ENCODE measurements around the gene CNOT6. TPM values are rescaled to one million over a fixed set of nuclear protein-coding genes. Genes with fewer than 3 reads are reported as not detected.

CNOT6 gene
- total and polyA plus RNA-seq, 10 of the 15 experiments (the other 5 are each of a cell fraction or from before 2014, with no cell fraction given) = 3.8 to 22.1 (median 12.1) TPM

DNA sequence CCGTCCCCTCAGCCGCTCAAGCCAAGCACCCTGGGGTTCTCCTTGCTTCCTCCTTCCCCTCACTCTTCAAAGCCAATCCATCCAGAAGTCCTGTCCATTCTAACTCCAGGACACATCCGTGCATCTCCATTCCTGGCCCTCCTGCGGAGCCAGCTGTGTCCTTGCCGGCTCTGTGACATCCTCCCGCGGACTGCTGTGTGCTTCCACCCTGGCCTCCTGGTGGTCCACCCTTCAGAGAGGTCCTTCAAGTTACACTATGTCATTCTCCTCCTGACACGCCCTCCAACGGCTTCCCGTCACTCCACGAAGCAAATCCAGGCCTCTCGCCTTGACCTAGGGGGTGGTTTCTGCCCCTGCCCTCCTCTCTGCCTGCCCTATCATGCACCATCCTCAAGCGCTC lies 110.1 kb downstream of the CNOT6 start:
- TF ChIP-seq IKZF2 (IDR thresholded peaks at IDR 0.05) (no peak), MTA2 (IDR thresholded peaks at IDR 0.05; ENCODE audit: low read depth) (no peak), TCF12 (IDR thresholded peaks at IDR 0.05; ENCODE audit: low read depth, low read length) (no peak), TAF1 (IDR thresholded peaks at IDR 0.05; ENCODE audit: borderline replicate concordance, low read depth, low read length) (no peak), RAD51 (IDR thresholded peaks at IDR 0.05) (no peak)
- TF ChIP-seq, protein P1, sequence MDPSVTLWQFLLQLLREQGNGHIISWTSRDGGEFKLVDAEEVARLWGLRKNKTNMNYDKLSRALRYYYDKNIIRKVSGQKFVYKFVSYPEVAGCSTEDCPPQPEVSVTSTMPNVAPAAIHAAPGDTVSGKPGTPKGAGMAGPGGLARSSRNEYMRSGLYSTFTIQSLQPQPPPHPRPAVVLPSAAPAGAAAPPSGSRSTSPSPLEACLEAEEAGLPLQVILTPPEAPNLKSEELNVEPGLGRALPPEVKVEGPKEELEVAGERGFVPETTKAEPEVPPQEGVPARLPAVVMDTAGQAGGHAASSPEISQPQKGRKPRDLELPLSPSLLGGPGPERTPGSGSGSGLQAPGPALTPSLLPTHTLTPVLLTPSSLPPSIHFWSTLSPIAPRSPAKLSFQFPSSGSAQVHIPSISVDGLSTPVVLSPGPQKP (IDR thresholded peaks at IDR 0.05; ENCODE audit: low read depth, low read length) = no peak
- TF ChIP-seq, protein P2, sequence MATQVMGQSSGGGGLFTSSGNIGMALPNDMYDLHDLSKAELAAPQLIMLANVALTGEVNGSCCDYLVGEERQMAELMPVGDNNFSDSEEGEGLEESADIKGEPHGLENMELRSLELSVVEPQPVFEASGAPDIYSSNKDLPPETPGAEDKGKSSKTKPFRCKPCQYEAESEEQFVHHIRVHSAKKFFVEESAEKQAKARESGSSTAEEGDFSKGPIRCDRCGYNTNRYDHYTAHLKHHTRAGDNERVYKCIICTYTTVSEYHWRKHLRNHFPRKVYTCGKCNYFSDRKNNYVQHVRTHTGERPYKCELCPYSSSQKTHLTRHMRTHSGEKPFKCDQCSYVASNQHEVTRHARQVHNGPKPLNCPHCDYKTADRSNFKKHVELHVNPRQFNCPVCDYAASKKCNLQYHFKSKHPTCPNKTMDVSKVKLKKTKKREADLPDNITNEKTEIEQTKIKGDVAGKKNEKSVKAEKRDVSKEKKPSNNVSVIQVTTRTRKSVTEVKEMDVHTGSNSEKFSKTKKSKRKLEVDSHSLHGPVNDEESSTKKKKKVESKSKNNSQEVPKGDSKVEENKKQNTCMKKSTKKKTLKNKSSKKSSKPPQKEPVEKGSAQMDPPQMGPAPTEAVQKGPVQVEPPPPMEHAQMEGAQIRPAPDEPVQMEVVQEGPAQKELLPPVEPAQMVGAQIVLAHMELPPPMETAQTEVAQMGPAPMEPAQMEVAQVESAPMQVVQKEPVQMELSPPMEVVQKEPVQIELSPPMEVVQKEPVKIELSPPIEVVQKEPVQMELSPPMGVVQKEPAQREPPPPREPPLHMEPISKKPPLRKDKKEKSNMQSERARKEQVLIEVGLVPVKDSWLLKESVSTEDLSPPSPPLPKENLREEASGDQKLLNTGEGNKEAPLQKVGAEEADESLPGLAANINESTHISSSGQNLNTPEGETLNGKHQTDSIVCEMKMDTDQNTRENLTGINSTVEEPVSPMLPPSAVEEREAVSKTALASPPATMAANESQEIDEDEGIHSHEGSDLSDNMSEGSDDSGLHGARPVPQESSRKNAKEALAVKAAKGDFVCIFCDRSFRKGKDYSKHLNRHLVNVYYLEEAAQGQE (IDR thresholded peaks at IDR 0.05; ENCODE audit: low read depth, low read length) = no peak
- TF ChIP-seq, protein P3, sequence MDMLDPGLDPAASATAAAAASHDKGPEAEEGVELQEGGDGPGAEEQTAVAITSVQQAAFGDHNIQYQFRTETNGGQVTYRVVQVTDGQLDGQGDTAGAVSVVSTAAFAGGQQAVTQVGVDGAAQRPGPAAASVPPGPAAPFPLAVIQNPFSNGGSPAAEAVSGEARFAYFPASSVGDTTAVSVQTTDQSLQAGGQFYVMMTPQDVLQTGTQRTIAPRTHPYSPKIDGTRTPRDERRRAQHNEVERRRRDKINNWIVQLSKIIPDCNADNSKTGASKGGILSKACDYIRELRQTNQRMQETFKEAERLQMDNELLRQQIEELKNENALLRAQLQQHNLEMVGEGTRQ (IDR thresholded peaks at IDR 0.05; ENCODE audit: borderline replicate concordance, low read depth, low read length) = no peak
- TF ChIP-seq, protein P4, sequence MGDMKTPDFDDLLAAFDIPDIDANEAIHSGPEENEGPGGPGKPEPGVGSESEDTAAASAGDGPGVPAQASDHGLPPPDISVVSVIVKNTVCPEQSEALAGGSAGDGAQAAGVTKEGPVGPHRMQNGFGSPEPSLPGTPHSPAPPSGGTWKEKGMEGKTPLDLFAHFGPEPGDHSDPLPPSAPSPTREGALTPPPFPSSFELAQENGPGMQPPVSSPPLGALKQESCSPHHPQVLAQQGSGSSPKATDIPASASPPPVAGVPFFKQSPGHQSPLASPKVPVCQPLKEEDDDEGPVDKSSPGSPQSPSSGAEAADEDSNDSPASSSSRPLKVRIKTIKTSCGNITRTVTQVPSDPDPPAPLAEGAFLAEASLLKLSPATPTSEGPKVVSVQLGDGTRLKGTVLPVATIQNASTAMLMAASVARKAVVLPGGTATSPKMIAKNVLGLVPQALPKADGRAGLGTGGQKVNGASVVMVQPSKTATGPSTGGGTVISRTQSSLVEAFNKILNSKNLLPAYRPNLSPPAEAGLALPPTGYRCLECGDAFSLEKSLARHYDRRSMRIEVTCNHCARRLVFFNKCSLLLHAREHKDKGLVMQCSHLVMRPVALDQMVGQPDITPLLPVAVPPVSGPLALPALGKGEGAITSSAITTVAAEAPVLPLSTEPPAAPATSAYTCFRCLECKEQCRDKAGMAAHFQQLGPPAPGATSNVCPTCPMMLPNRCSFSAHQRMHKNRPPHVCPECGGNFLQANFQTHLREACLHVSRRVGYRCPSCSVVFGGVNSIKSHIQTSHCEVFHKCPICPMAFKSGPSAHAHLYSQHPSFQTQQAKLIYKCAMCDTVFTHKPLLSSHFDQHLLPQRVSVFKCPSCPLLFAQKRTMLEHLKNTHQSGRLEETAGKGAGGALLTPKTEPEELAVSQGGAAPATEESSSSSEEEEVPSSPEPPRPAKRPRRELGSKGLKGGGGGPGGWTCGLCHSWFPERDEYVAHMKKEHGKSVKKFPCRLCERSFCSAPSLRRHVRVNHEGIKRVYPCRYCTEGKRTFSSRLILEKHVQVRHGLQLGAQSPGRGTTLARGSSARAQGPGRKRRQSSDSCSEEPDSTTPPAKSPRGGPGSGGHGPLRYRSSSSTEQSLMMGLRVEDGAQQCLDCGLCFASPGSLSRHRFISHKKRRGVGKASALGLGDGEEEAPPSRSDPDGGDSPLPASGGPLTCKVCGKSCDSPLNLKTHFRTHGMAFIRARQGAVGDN (IDR thresholded peaks at IDR 0.05) = no peak
- no TSS peak for BruUV-seq (replicated peaks)
- CTCF ChIA-PET = interaction anchor here (1.2 kb wide), 2 partner anchors 29 to 80 kb away, joined by 4 read pairs; no protein-coding TSS in a partner anchor
- RAD21 ChIA-PET (ENCODE audit: unreplicated experiment) = no interaction called here
- H4K20me1 ChIP-seq (ENCODE audit: control insufficient read depth, insufficient read depth) = no peaks in the 10 kb centered on the region; the same call in 1 of the 2 replicates
- H3K9me3 ChIP-seq (replicated peaks; ENCODE audit: control insufficient read depth, insufficient read depth, low read length) = no peaks in the 10 kb centered on the region
- ATAC-seq (no peak), DNase-seq (ENCODE audit: low read depth, low spot score) (no peak), FAIRE-seq (no peak)
- H3K27ac ChIP-seq (ENCODE audit: control insufficient read depth, insufficient read depth) = no peak overlapping the region
- intact Hi-C loops (cut with micrococcal nuclease; ENCODE audit: unreplicated experiment) (loop anchor here (10.0 kb wide), 1 partner anchor 479 kb away; no protein-coding TSS in a partner anchor), in situ Hi-C loops (cut with MboI) (no loop called here)
- no peaks in the 10 kb centered on the region for H3K79me2 ChIP-seq (ENCODE audit: control insufficient read depth, insufficient read depth, low read length)
- no peak overlapping the region for H2AFZ ChIP-seq (ENCODE audit: control insufficient read depth, low read depth, low read length)
- no peak overlapping the region for H3K4me2 ChIP-seq (ENCODE audit: control insufficient read depth, insufficient read depth)
- H3K4me1 ChIP-seq (ENCODE audit: control insufficient read depth, insufficient read depth, low read length) = no peaks in the 10 kb centered on the region
- 79% methylated on average over 13 of the region's 13 CpGs for WGBS (ENCODE audit: insufficient coverage, insufficient replicate concordance, low lambda C conversion rate, missing lambda C conversion rate)
- no peaks in the 10 kb centered on the region for H3K36me3 ChIP-seq (ENCODE audit: control insufficient read depth in 2 of 2, insufficient read depth in 2 of 2, low read length in 1 of 2)
- POLR2A ChIA-PET = no interaction called here
- no peak overlapping the region for H3K9ac ChIP-seq (ENCODE audit: control insufficient read depth, insufficient read depth, low read length)
- H3K4me3 ChIP-seq = no peak overlapping the region
- SMC1A ChIA-PET (ENCODE audit: uncharacterized antibody, unreplicated experiment) = no interaction called here
- no peaks in the 10 kb centered on the region for H3K27me3 ChIP-seq (replicated peaks in 1 of 2; ENCODE audit: control insufficient read depth in 2 of 2, insufficient read depth in 2 of 2, low read length in 1 of 2)

Data from GM12878 (cell line).